HG03060 (cell line): Measurements from ENCODE around the gene PGBD2.
"Not testable (repeated sequence)": the region's sequence is repeated elsewhere in the genome, so short reads cannot be mapped to it uniquely, and the experiment has no call there.

ENCODE experiments used
- ATAC-seq: cut with Tn5 transposase; IDR thresholded peaks from one replicate; pipeline ENCODE4 v1.9.1; 2021; ENCODE audit warnings: low read depth, moderate number of reproducible peaks; ENCODE audit not compliant: unreplicated experiment

The PGBD2 gene

GRCh38 chr1:248924696-248925532, 18.9 kb downstream of the PGBD2 start:
- peak; percentile 85 for ATAC-seq

GRCh38 chr1:248925859-248926258, 19.8 kb downstream of the PGBD2 start:
- ATAC-seq: not testable (repeated sequence)

- no peak for ATAC-seq
Observed at GRCh38 chr1:248926401-248927182, 20.6 kb downstream of the PGBD2 start.

GRCh38 chr1:248927283-248927682, 21.2 kb downstream of the PGBD2 start:
- ATAC-seq: not testable (repeated sequence)

- ATAC-seq: not testable (repeated sequence)
Observed at GRCh38 chr1:248928122-248928521, 22.1 kb downstream of the PGBD2 start.

GRCh38 chr1:248930037-248930436, 24.0 kb downstream of the PGBD2 start:
- ATAC-seq: not testable (repeated sequence)

GRCh38 chr1:248938173-248938809, 32.3 kb downstream of the PGBD2 start:
- not testable (repeated sequence) for ATAC-seq

GRCh38 chr1:248944134-248944999, 38.3 kb downstream of the PGBD2 start:
- not testable (repeated sequence) for ATAC-seq

- not testable (repeated sequence) for ATAC-seq
Observed at GRCh38 chr1:248945000-248945423, 39.0 kb downstream of the PGBD2 start.

- not testable (repeated sequence) for ATAC-seq
Observed at GRCh38 chr1:248945453-248945852, 39.4 kb downstream of the PGBD2 start.

GRCh38 chr1:248945856-248946416, 39.9 kb downstream of the PGBD2 start:
- not testable (repeated sequence) for ATAC-seq
